Liver (tissue), 9 donors: ENCODE data around the gene CD52. TPM values are rescaled to one million over a fixed set of nuclear protein-coding genes. Genes with fewer than 3 reads are reported as not detected.

Experiments used
- DNase-seq: peaks from one replicate; pipeline ENCODE4 v3.0.0-alpha.2; 2017; ENCODE audit warnings: low spot score
- H3K27ac ChIP-seq, 2 donors: one replicate each; pipeline ENCODE4 v1.7.0; 2013; ENCODE audit warnings: inconsistent platforms in 2 of 2, low read length in 2 of 2, control low read depth in 1 of 2, low read depth in 1 of 2, mild to moderate bottlenecking in 1 of 2
- H3K27me3 ChIP-seq, 4 donors: one replicate each; pipeline versions ENCODE4 v1.6.1 to v1.7.0; 2013; ENCODE audit warnings: low read length in 3 of 4, inconsistent platforms in 1 of 4, mild to moderate bottlenecking in 1 of 4, moderate library complexity in 1 of 4; ENCODE audit not compliant: control insufficient read depth in 4 of 4, insufficient read depth in 4 of 4
- H3K36me3 ChIP-seq, 4 donors: one replicate each; pipeline versions ENCODE4 v1.6.1 to v1.7.0; 2013; ENCODE audit warnings: low read length in 3 of 4, mild to moderate bottlenecking in 3 of 4, low read depth in 1 of 4, moderate library complexity in 1 of 4; ENCODE audit not compliant: control insufficient read depth in 4 of 4, insufficient read depth in 3 of 4
- H3K4me1 ChIP-seq, 4 donors: one replicate each; pipeline versions ENCODE4 v1.6.1 to v1.7.0; 2013; ENCODE audit warnings: low read length in 3 of 4, mild to moderate bottlenecking in 3 of 4, moderate library complexity in 1 of 4; ENCODE audit not compliant: control insufficient read depth in 4 of 4, insufficient read depth in 4 of 4
- H3K4me3 ChIP-seq, 3 donors: one replicate each; pipeline versions ENCODE4 v1.6.1 to v1.7.0; 2013; ENCODE audit warnings: low read length in 3 of 3, control low read depth in 1 of 3, low read depth in 1 of 3, mild to moderate bottlenecking in 1 of 3
- H3K9ac ChIP-seq, 2 donors: one replicate each; pipeline ENCODE4 v1.7.0; 2013; ENCODE audit warnings: low read length in 2 of 2, mild to moderate bottlenecking in 2 of 2, moderate library complexity in 2 of 2, control low read depth in 1 of 2, low read depth in 1 of 2
- H3K9me3 ChIP-seq, 4 donors: one replicate each; pipeline versions ENCODE4 v1.6.1 to v1.7.0; 2013; ENCODE audit warnings: low read length in 3 of 4; ENCODE audit not compliant: control insufficient read depth in 4 of 4
- FOXA1 ChIP-seq: IDR thresholded peaks from 2 replicates; pipeline ENCODE4 v1.6.1; 2016; ENCODE audit warnings: antibody characterized with exemption
- FOXA2 ChIP-seq: IDR thresholded peaks from 2 replicates; pipeline ENCODE4 v1.6.1; 2016; ENCODE audit warnings: antibody characterized with exemption
- GABPA ChIP-seq, 2 donors: IDR thresholded peaks in 1 of 2; conservative IDR thresholded peaks in 1 of 2; 2 replicates each; pipeline ENCODE4 v1.6.1; 2016; ENCODE audit warnings: antibody characterized with exemption in 2 of 2, mild to moderate bottlenecking in 1 of 2, moderate library complexity in 1 of 2
- HNF4A ChIP-seq, 2 donors: conservative IDR thresholded peaks; 2 replicates each; pipeline ENCODE4 v1.6.1; 2016; ENCODE audit warnings: antibody characterized with exemption in 2 of 2, mild to moderate bottlenecking in 2 of 2
- HNF4G ChIP-seq: IDR thresholded peaks from 2 replicates; pipeline ENCODE4 v1.6.1; 2016; ENCODE audit warnings: antibody characterized with exemption
- JUND ChIP-seq, 2 donors: IDR thresholded peaks; 2 replicates each; pipeline ENCODE4 v1.6.1; 2016; ENCODE audit warnings: antibody characterized with exemption in 2 of 2
- NR2F2 ChIP-seq: IDR thresholded peaks from 2 replicates; pipeline ENCODE4 v1.6.1; 2016; ENCODE audit warnings: antibody characterized with exemption
- RAD21 ChIP-seq, 2 donors: IDR thresholded peaks; 2 replicates each; pipeline ENCODE4 v1.6.1; 2016; ENCODE audit warnings: antibody characterized with exemption in 2 of 2, mild to moderate bottlenecking in 2 of 2
- RXRA ChIP-seq, 2 donors: IDR thresholded peaks; 2 replicates each; pipeline ENCODE4 v1.6.1; 2017 to 2018; ENCODE audit warnings: antibody characterized with exemption in 2 of 2, mild to moderate bottlenecking in 1 of 2
- SP1 ChIP-seq: IDR thresholded peaks from 2 replicates; pipeline ENCODE4 v1.6.1; 2018; ENCODE audit warnings: antibody characterized with exemption, mild to moderate bottlenecking
- TAF1 ChIP-seq: conservative IDR thresholded peaks from 2 replicates; pipeline ENCODE4 v1.6.1; 2016; ENCODE audit warnings: antibody characterized with exemption, mild to moderate bottlenecking
- YY1 ChIP-seq: IDR thresholded peaks from 2 replicates; pipeline ENCODE4 v1.6.1; 2016; ENCODE audit warnings: antibody characterized with exemption, mild to moderate bottlenecking
- WGBS: extraction: QIAGEN DNeasy Blood & Tissue Kit; methylation state at CpG from one replicate; pipeline ENCODE4 v1.1.7; 2013; 5-methylcytosine and 5-hydroxymethylcytosine counted together
- polyA plus RNA-seq, 2 donors: library from polyadenylated mRNA; stranded (reverse) in 1 of 2; unstranded in 1 of 2; fragments of 200-250 nt in 1 of 2; fragments of >200 nt in 1 of 2; fragmentation: Nextera tagmentation in 1 of 2; extraction: Ambion mirVana in 1 of 2; gene quantifications; one replicate each; pipeline versions ENCODE4 v1.2.1 to v1.2.3, GENCODE V29; 2013 to 2015
- total RNA-seq, 2 donors: library from RNA; depleted of rRNA; stranded (reverse); fragments of >200 nt; gene quantifications; one replicate each; pipeline ENCODE4 v1.2.3, GENCODE V29; 2014
- TF ChIP-seq, protein P1 (sequence below): IDR thresholded peaks from 2 replicates; pipeline ENCODE4 v1.6.1; 2016; ENCODE audit warnings: antibody characterized with exemption
- TF ChIP-seq, protein P2 (sequence below): IDR thresholded peaks from 2 replicates; pipeline ENCODE4 v1.6.1; 2016; ENCODE audit warnings: antibody characterized with exemption
- TF ChIP-seq, protein P3 (sequence below): IDR thresholded peaks from 2 replicates; pipeline ENCODE4 v1.6.1; 2016; ENCODE audit warnings: antibody characterized with exemption, mild to moderate bottlenecking
- TF ChIP-seq, protein P4 (sequence below): fragments of 150-350 bp; IDR thresholded peaks from 2 replicates; pipeline ENCODE4 v1.5.1; 2017; ENCODE audit warnings: improper control_type of control experiment, low read depth, low read length; ENCODE audit not compliant: missing input control
- TF ChIP-seq, protein P5 (sequence below): IDR thresholded peaks from 2 replicates; pipeline ENCODE4 v1.6.1; 2016; ENCODE audit warnings: antibody characterized with exemption
- donor health status: healthy.
- donor health status: healthy.
- donor health status: healthy.
- donor health status: healthy.
- donor health status: healthy.

CD52 gene
- total and polyA plus RNA-seq, 4 donors = 1.7 to 16.4 (median 8.9) TPM

DNA sequence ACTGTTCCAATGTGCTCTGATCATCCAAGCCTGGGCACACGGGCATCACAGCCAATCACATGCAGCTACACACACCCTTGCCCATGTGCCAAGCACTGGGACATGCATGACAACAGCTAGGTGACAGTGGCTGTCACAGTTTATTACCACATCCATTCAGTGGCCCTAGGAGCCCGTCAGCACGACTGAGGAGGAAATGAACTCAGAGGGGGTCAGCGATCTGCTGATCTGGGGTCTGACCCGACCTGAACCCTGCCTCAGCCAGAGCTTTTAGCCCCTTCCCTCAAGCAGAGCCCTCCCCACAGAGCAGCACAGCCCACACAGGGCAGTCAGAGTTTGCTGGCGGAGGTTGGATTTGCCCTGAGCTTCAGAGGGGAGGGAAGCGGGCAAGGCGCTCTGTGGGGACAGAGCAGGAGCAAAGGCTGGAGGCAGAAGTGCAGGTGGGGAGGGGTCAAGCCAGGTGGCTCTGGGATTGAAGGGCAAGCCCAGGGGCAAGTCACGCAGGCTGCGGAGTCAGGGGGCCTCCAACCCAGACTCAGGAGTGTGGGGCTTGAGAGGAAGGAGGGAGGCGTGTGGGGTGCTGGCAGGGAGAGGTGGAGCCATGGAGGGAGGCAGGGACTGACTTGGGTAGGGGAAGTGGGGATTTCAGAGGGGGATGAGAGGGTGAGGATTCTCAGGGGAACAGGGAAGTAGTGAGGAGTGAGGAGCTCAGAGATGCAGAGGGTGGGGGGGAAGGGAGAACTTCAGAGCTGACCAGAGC is 27.5 kb upstream of the CD52 start:
- no peak overlapping the region for H3K9ac ChIP-seq
- H3K27me3 ChIP-seq = no peaks in the 10 kb centered on the region
- no peak for DNase-seq
- no peak overlapping the region for H3K4me3 ChIP-seq
- 75% methylated on average over 11 of the region's 11 CpGs for WGBS
- no peaks in the 10 kb centered on the region for H3K9me3 ChIP-seq
- TF ChIP-seq, protein P1, sequence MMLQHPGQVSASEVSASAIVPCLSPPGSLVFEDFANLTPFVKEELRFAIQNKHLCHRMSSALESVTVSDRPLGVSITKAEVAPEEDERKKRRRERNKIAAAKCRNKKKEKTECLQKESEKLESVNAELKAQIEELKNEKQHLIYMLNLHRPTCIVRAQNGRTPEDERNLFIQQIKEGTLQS = no peak
- TF ChIP-seq FOXA2 = no peak
- no peak for TF ChIP-seq FOXA1
- TF ChIP-seq, protein P2, sequence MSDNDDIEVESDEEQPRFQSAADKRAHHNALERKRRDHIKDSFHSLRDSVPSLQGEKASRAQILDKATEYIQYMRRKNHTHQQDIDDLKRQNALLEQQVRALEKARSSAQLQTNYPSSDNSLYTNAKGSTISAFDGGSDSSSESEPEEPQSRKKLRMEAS = no peak
- TF ChIP-seq TAF1 = no peak
- no peak for TF ChIP-seq RAD21 (IDR thresholded peaks at IDR 0.05)
- no peak for TF ChIP-seq JUND (IDR thresholded peaks at IDR 0.05)
- TF ChIP-seq HNF4G = no peak
- TF ChIP-seq, protein P3, sequence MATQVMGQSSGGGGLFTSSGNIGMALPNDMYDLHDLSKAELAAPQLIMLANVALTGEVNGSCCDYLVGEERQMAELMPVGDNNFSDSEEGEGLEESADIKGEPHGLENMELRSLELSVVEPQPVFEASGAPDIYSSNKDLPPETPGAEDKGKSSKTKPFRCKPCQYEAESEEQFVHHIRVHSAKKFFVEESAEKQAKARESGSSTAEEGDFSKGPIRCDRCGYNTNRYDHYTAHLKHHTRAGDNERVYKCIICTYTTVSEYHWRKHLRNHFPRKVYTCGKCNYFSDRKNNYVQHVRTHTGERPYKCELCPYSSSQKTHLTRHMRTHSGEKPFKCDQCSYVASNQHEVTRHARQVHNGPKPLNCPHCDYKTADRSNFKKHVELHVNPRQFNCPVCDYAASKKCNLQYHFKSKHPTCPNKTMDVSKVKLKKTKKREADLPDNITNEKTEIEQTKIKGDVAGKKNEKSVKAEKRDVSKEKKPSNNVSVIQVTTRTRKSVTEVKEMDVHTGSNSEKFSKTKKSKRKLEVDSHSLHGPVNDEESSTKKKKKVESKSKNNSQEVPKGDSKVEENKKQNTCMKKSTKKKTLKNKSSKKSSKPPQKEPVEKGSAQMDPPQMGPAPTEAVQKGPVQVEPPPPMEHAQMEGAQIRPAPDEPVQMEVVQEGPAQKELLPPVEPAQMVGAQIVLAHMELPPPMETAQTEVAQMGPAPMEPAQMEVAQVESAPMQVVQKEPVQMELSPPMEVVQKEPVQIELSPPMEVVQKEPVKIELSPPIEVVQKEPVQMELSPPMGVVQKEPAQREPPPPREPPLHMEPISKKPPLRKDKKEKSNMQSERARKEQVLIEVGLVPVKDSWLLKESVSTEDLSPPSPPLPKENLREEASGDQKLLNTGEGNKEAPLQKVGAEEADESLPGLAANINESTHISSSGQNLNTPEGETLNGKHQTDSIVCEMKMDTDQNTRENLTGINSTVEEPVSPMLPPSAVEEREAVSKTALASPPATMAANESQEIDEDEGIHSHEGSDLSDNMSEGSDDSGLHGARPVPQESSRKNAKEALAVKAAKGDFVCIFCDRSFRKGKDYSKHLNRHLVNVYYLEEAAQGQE = no peak
- TF ChIP-seq, protein P4, sequence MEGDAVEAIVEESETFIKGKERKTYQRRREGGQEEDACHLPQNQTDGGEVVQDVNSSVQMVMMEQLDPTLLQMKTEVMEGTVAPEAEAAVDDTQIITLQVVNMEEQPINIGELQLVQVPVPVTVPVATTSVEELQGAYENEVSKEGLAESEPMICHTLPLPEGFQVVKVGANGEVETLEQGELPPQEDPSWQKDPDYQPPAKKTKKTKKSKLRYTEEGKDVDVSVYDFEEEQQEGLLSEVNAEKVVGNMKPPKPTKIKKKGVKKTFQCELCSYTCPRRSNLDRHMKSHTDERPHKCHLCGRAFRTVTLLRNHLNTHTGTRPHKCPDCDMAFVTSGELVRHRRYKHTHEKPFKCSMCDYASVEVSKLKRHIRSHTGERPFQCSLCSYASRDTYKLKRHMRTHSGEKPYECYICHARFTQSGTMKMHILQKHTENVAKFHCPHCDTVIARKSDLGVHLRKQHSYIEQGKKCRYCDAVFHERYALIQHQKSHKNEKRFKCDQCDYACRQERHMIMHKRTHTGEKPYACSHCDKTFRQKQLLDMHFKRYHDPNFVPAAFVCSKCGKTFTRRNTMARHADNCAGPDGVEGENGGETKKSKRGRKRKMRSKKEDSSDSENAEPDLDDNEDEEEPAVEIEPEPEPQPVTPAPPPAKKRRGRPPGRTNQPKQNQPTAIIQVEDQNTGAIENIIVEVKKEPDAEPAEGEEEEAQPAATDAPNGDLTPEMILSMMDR = no peak
- TF ChIP-seq RXRA (IDR thresholded peaks at IDR 0.05) = no peak
- TF ChIP-seq, protein P5, sequence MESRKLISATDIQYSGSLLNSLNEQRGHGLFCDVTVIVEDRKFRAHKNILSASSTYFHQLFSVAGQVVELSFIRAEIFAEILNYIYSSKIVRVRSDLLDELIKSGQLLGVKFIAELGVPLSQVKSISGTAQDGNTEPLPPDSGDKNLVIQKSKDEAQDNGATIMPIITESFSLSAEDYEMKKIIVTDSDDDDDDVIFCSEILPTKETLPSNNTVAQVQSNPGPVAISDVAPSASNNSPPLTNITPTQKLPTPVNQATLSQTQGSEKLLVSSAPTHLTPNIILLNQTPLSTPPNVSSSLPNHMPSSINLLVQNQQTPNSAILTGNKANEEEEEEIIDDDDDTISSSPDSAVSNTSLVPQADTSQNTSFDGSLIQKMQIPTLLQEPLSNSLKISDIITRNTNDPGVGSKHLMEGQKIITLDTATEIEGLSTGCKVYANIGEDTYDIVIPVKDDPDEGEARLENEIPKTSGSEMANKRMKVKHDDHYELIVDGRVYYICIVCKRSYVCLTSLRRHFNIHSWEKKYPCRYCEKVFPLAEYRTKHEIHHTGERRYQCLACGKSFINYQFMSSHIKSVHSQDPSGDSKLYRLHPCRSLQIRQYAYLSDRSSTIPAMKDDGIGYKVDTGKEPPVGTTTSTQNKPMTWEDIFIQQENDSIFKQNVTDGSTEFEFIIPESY = no peak
- no peak for TF ChIP-seq GABPA (IDR thresholded peaks at IDR 0.05 in 1 of 2, conservative IDR thresholded peaks at IDR 0.05 in 1 of 2)
- H3K4me1 ChIP-seq = peaks cover 0 to 3% (median 0%) of the 10 kb centered on the region in 4 donors
- no peaks in the 10 kb centered on the region for H3K36me3 ChIP-seq
- peak overlapping the region; percentile 12 to 56 for H3K27ac ChIP-seq

DNA sequence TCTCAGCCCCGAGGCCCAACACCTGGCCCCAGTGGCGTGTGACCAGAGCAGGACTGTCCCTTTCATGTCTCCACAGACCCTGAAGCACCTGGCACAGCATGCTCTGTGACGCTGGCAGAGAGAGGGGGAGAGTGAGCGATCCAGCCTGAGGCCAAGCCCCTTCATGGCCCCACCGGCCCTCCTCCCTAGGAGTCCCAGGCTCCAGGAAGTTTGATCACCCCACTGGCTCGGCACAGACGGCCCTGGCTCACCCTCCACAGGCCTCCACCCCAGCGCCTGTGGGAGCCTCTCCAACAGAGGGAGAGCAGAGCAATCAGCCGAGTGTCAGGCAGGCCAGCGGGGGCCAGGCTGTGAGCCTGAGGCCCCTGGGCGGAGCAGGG is 26.9 kb upstream of the CD52 start:
- H3K9ac ChIP-seq = no peak overlapping the region
- H3K27ac ChIP-seq = peak overlapping the region in 1 of 2 donors; percentile 56
- H3K4me1 ChIP-seq = peaks cover 0 to 3% (median 0%) of the 10 kb centered on the region in 4 donors
- no peaks in the 10 kb centered on the region for H3K36me3 ChIP-seq
- WGBS = 83% methylated on average over 11 of the region's 11 CpGs
- no peak for DNase-seq
- no peaks in the 10 kb centered on the region for H3K27me3 ChIP-seq
- H3K4me3 ChIP-seq = no peak overlapping the region
- no peaks in the 10 kb centered on the region for H3K9me3 ChIP-seq
- TF ChIP-seq GABPA (IDR thresholded peaks at IDR 0.05 in 1 of 2, conservative IDR thresholded peaks at IDR 0.05 in 1 of 2) = no peak
- TF ChIP-seq FOXA1 = no peak
- no peak for TF ChIP-seq RXRA (IDR thresholded peaks at IDR 0.05)
- TF ChIP-seq HNF4G = no peak
- TF ChIP-seq TAF1 = no peak
- no peak for TF ChIP-seq JUND (IDR thresholded peaks at IDR 0.05)
- TF ChIP-seq, protein P4 = no peak
- TF ChIP-seq SP1 = no peak
- no peak for TF ChIP-seq YY1
- TF ChIP-seq, protein P2 = no peak
- TF ChIP-seq, protein P1 = no peak
- TF ChIP-seq RAD21 (IDR thresholded peaks at IDR 0.05) = no peak
- no peak for TF ChIP-seq FOXA2
- TF ChIP-seq HNF4A (conservative IDR thresholded peaks at IDR 0.05) = no peak
- TF ChIP-seq NR2F2 = no peak
